ENCODE data around the gene ABCD1.

Gene ABCD1

GRCh38 chrX:153768311-153769157 lies 43.9 kb downstream of the ABCD1 start:
- Mint-ChIP-seq H3K4me3 (no peak overlapping the region), H3K36me3 (no peaks in the 10 kb centered on the region), H3K4me1 (peaks cover 7% of the 10 kb centered on the region), H3K9me3 (no peaks in the 10 kb centered on the region), H3K27ac (peak overlapping the region; percentile 40)
- DNase-seq (ENCODE audit: low spot score in 2 of 2): no peak
- ATAC-seq: no peak

- Mint-ChIP-seq H3K36me3 (no peaks in the 10 kb centered on the region), H3K9me3 (no peaks in the 10 kb centered on the region)
- DNase-seq (ENCODE audit: low spot score in 2 of 2): no peak
These were observed 44.7 kb downstream of the ABCD1 start for GRCh38 chrX:153769158-153769864.

GRCh38 chrX:153769865-153770600 lies 45.4 kb downstream of the ABCD1 start:
- Mint-ChIP-seq H3K4me3 (no peak overlapping the region), H3K4me1 (no peaks in the 10 kb centered on the region), H3K9me3 (no peaks in the 10 kb centered on the region), H3K27ac (no peak overlapping the region), H3K36me3 (no peaks in the 10 kb centered on the region)
- ATAC-seq: no peak
- DNase-seq (ENCODE audit: low spot score in 2 of 2): no peak

More at GRCh38 chrX:153769158-153769864, 44.7 kb downstream of the ABCD1 start:
- Mint-ChIP-seq H3K4me1 (no peaks in the 10 kb centered on the region), H3K4me3 (no peak overlapping the region), H3K27ac (no peak overlapping the region)
- ATAC-seq: no peak

GRCh38 chrX:153770601-153771414 lies 46.2 kb downstream of the ABCD1 start:
- H3K36me3 Mint-ChIP-seq: no peaks in the 10 kb centered on the region
- ATAC-seq: no peak
- H3K4me1 Mint-ChIP-seq: no peaks in the 10 kb centered on the region
- H3K4me3 Mint-ChIP-seq: no peak overlapping the region
- no peak for DNase-seq (ENCODE audit: low spot score in 2 of 2)
- no peak overlapping the region for H3K27ac Mint-ChIP-seq
- no peaks in the 10 kb centered on the region for H3K9me3 Mint-ChIP-seq

GRCh38 chrX:153771415-153772315 lies 47.0 kb downstream of the ABCD1 start:
- DNase-seq (ENCODE audit: low spot score in 2 of 2) (no peak), ATAC-seq (no peak)
- no peaks in the 10 kb centered on the region for H3K9me3 Mint-ChIP-seq
- no peak overlapping the region for H3K4me3 Mint-ChIP-seq
- no peaks in the 10 kb centered on the region for H3K4me1 Mint-ChIP-seq
- no peak overlapping the region for H3K27ac Mint-ChIP-seq
- H3K36me3 Mint-ChIP-seq: no peaks in the 10 kb centered on the region

GRCh38 chrX:153772316-153773217 lies 47.9 kb downstream of the ABCD1 start:
- no peak for ATAC-seq
- Mint-ChIP-seq H3K27ac (no peak overlapping the region), H3K4me3 (no peak overlapping the region), H3K36me3 (no peaks in the 10 kb centered on the region), H3K9me3 (no peaks in the 10 kb centered on the region), H3K4me1 (no peaks in the 10 kb centered on the region)
- DNase-seq (ENCODE audit: low spot score in 2 of 2): no peak

- Mint-ChIP-seq H3K36me3 (no peaks in the 10 kb centered on the region), H3K4me1 (no peaks in the 10 kb centered on the region), H3K27ac (no peak overlapping the region), H3K9me3 (no peaks in the 10 kb centered on the region), H3K4me3 (no peak overlapping the region)
- ATAC-seq (no peak), DNase-seq (ENCODE audit: low spot score in 2 of 2) (no peak)
These were observed 48.6 kb downstream of the ABCD1 start for GRCh38 chrX:153773218-153773611.

- no peak overlapping the region for H3K27ac Mint-ChIP-seq
- H3K36me3 Mint-ChIP-seq: no peaks in the 10 kb centered on the region
- no peaks in the 10 kb centered on the region for H3K4me1 Mint-ChIP-seq
- ATAC-seq (no peak), DNase-seq (ENCODE audit: low spot score in 2 of 2) (no peak)
- H3K9me3 Mint-ChIP-seq: no peaks in the 10 kb centered on the region
- no peak overlapping the region for H3K4me3 Mint-ChIP-seq
These were observed 49.3 kb downstream of the ABCD1 start for GRCh38 chrX:153773741-153774575.

GRCh38 chrX:153774576-153775292 lies 50.1 kb downstream of the ABCD1 start:
- Mint-ChIP-seq H3K4me1 (no peaks in the 10 kb centered on the region), H3K36me3 (no peaks in the 10 kb centered on the region), H3K27ac (no peak overlapping the region), H3K9me3 (no peaks in the 10 kb centered on the region), H3K4me3 (no peak overlapping the region)
- no peak for DNase-seq (ENCODE audit: low spot score in 2 of 2)
- no peak for ATAC-seq

GRCh38 chrX:153775293-153776119 lies 50.9 kb downstream of the ABCD1 start:
- no peaks in the 10 kb centered on the region for H3K9me3 Mint-ChIP-seq
- DNase-seq (ENCODE audit: low spot score in 2 of 2): no peak
- H3K4me1 Mint-ChIP-seq: no peaks in the 10 kb centered on the region
- no peak overlapping the region for H3K4me3 Mint-ChIP-seq
- H3K27ac Mint-ChIP-seq: no peak overlapping the region
- H3K36me3 Mint-ChIP-seq: no peaks in the 10 kb centered on the region
- no peak for ATAC-seq

GRCh38 chrX:153776120-153776599 lies 51.5 kb downstream of the ABCD1 start:
- ATAC-seq (no peak), DNase-seq (ENCODE audit: low spot score in 2 of 2) (no peak)
- Mint-ChIP-seq H3K4me1 (no peaks in the 10 kb centered on the region), H3K36me3 (no peaks in the 10 kb centered on the region), H3K27ac (no peak overlapping the region), H3K9me3 (no peaks in the 10 kb centered on the region), H3K4me3 (no peak overlapping the region)

All from stimulated activated effector memory CD8-positive, alpha-beta T cell treated with anti-CD3 and anti-CD28 coated beads, Interleukin-12 subunit alpha, Interleukin-12 subunit beta, amount 100 ng/mL, for 72 hours (primary cell).